CD14-positive monocyte (primary cell): ENCODE data around the gene EPHA1. TPM values are rescaled to one million over a fixed set of nuclear protein-coding genes. Genes with fewer than 3 reads are reported as not detected.
A peak's percentile ranks its signal among the peaks of the same experiment; 100 is the strongest.

Experiments used
- DNase-seq, 3 donors: peaks; one replicate each; pipeline ENCODE4 v3.0.0-alpha.2; 2011 to 2022
- H2AFZ ChIP-seq: 2 replicates; pipeline ENCODE4 v1.6.0; 2012; ENCODE audit warnings: mild to moderate bottlenecking, low read depth, low read length, inconsistent platforms; ENCODE audit not compliant: insufficient read depth, poor library complexity, severe bottlenecking
- H3K27ac ChIP-seq, 2 donors: 1 replicate in 1 of 2; 2 replicates in 1 of 2; pipeline ENCODE4 v1.5.1; 2012 to 2013; ENCODE audit warnings: low read length in 2 of 2, control low read depth in 1 of 2, inconsistent platforms in 1 of 2, low read depth in 1 of 2, mild to moderate bottlenecking in 1 of 2
- H3K27me3 ChIP-seq, 2 donors: one replicate each; pipeline versions ENCODE4 v1.6.0 to v1.6.1; 2011 to 2013; ENCODE audit warnings: low read length in 2 of 2; ENCODE audit not compliant: control insufficient read depth in 2 of 2, insufficient read depth in 2 of 2
- H3K36me3 ChIP-seq, 2 donors: replicated peaks in 1 of 2; 1 replicate in 1 of 2; 2 replicates in 1 of 2; pipeline versions ENCODE4 v1.5.1 to v1.6.1; 2012 to 2013; ENCODE audit warnings: low read length in 2 of 2, control low read depth in 1 of 2, inconsistent platforms in 1 of 2, mild to moderate bottlenecking in 1 of 2; ENCODE audit not compliant: insufficient read depth in 2 of 2, control insufficient read depth in 1 of 2
- H3K4me1 ChIP-seq, 2 donors: 1 replicate in 1 of 2; 2 replicates in 1 of 2; pipeline versions ENCODE4 v1.5.1 to v1.6.1; 2012 to 2013; ENCODE audit warnings: low read length in 2 of 2, control low read depth in 1 of 2, inconsistent platforms in 1 of 2, mild to moderate bottlenecking in 1 of 2, moderate library complexity in 1 of 2; ENCODE audit not compliant: insufficient read depth in 2 of 2, control insufficient read depth in 1 of 2
- H3K4me2 ChIP-seq: replicated peaks from 2 replicates; pipeline ENCODE3; 2012; ENCODE audit warnings: low read length, moderate library complexity, mild to moderate bottlenecking; ENCODE audit not compliant: poor library complexity, severe bottlenecking; ENCODE audit errors: extremely low read depth
- H3K4me3 ChIP-seq, 3 experiments: fragments of 200-600 bp in 1 of 3; sonication (generic) in 1 of 3; replicated peaks in 1 of 3; 1 replicate in 2 of 3; 2 replicates in 1 of 3; pipeline ENCODE4 v1.5.1; 2011 to 2013; ENCODE audit warnings: low read length in 3 of 3, mild to moderate bottlenecking in 3 of 3, control low read depth in 2 of 3, low read depth in 2 of 3, inconsistent platforms in 1 of 3, moderate library complexity in 1 of 3
- H3K79me2 ChIP-seq: 2 replicates; pipeline ENCODE4 v1.6.0; 2012; ENCODE audit warnings: mild to moderate bottlenecking, control low read depth, inconsistent platforms, low read length, moderate library complexity; ENCODE audit not compliant: insufficient read depth
- H3K9ac ChIP-seq: 2 replicates; pipeline ENCODE4 v1.6.0; 2017; ENCODE audit warnings: low read length, mild to moderate bottlenecking; ENCODE audit not compliant: insufficient read depth, poor library complexity, severe bottlenecking
- H3K9me3 ChIP-seq, 2 donors: replicated peaks in 1 of 2; 1 replicate in 1 of 2; 2 replicates in 1 of 2; pipeline versions ENCODE4 v1.5.1 to v1.6.1; 2012 to 2013; ENCODE audit warnings: low read length in 2 of 2, control low read depth in 1 of 2; ENCODE audit not compliant: control insufficient read depth in 1 of 2, insufficient read depth in 1 of 2
- H4K20me1 ChIP-seq: 2 replicates; pipeline ENCODE4 v1.6.0; 2012; ENCODE audit warnings: mild to moderate bottlenecking, low read length, control low read depth, moderate library complexity; ENCODE audit not compliant: insufficient read depth
- H3K27ac Mint-ChIP-seq, 7 donors: one replicate each; pipeline ENCODE4 v1.8.0; 2020; ENCODE audit warnings: mild to moderate bottlenecking in 7 of 7, mixed read lengths in 7 of 7, moderate library complexity in 6 of 7, inconsistent platforms in 2 of 7
- H3K27me3 Mint-ChIP-seq, 3 donors: one replicate each; pipeline ENCODE4 v1.8.0; 2021 to 2022; ENCODE audit warnings: low read depth in 3 of 3, mild to moderate bottlenecking in 3 of 3, mixed read lengths in 3 of 3, moderate library complexity in 3 of 3, inconsistent platforms in 1 of 3
- H3K36me3 Mint-ChIP-seq, 2 donors: one replicate each; pipeline ENCODE4 v1.8.0; 2020; ENCODE audit warnings: mixed read lengths in 2 of 2, inconsistent platforms in 1 of 2, mild to moderate bottlenecking in 1 of 2
- H3K4me1 Mint-ChIP-seq: one replicate; pipeline ENCODE4 v1.8.0; 2020; ENCODE audit warnings: mild to moderate bottlenecking, mixed read lengths
- H3K4me3 Mint-ChIP-seq, 2 donors: one replicate each; pipeline ENCODE4 v1.8.0; 2020; ENCODE audit warnings: mild to moderate bottlenecking in 2 of 2, mixed read lengths in 2 of 2, moderate library complexity in 1 of 2
- H3K9me3 Mint-ChIP-seq, 7 donors: one replicate each; pipeline ENCODE4 v1.8.0; 2020 to 2022; ENCODE audit warnings: mixed read lengths in 7 of 7, mild to moderate bottlenecking in 6 of 7, moderate library complexity in 6 of 7, inconsistent platforms in 2 of 7
- WGBS: methylation state at CpG from one replicate; pipeline ENCODE4 v1.1.5; 2013; ENCODE audit warnings: missing lambda C conversion rate; ENCODE audit not compliant: insufficient coverage; 5-methylcytosine and 5-hydroxymethylcytosine counted together
- intact Hi-C, 2 donors: fragments of 100-400 bp; cut with micrococcal nuclease; formaldehyde crosslinking; loops; one replicate each; pipeline versions ENCODE4 v1.15.0 to v1.15.1; 2023
- polyA plus RNA-seq, 3 donors: library from polyadenylated mRNA; depleted of rRNA in 1 of 3; unstranded in 2 of 3; stranded (reverse) in 1 of 3; fragments of 300-500 nt in 2 of 3; fragments of >200 nt in 1 of 3; fragmentation: Illumina TruSeq in 2 of 3; gene quantifications; 1 replicate in 2 of 3; 2 replicates in 1 of 3; pipeline ENCODE4 v1.2.3, GENCODE V29; 2012 to 2021
- TF ChIP-seq, protein P1 (sequence below): fragments of 200-600 bp; IDR thresholded peaks from one replicate; pipeline ENCODE4 v1.8.0; 2022; ENCODE audit warnings: antibody characterized with exemption, mild to moderate bottlenecking

The EPHA1 gene
- polyA plus RNA-seq, 3 donors = 0.50 to 0.95 TPM; not detected in 1

DNA sequence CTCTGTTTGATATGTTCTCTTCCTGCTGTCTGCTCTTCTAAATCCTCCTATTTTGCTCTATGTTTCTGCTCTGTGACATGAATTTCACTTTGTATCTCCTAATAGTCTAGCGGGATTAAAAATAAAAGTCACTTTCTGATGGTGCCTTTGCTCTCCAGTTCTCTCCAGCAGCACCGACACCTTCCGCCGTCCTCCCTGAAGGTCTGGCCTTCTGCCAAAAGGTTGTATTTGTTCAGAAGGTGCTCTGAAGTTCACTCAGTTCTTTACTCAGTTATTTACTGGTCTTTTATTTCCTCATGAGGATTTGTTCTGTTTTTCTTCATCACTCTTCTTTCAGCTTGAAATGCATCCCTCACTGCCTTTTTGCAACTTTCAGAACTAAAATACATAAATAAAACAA, 11.2 kb upstream of the EPHA1 start:
- Histone ChIP-seq H3K9ac (no peak overlapping the region), H3K27me3 (no peaks in the 10 kb centered on the region), H3K36me3 (peaks cover 0 to 52% of the 10 kb centered on the region in 2 donors), H3K9me3 (peaks cover 0 to 3% of the 10 kb centered on the region in 2 donors), H3K4me2 (no peak overlapping the region), H4K20me1 (no peaks in the 10 kb centered on the region), H3K4me1 (peaks cover 0 to 27% of the 10 kb centered on the region in 2 donors), H2AFZ (no peak overlapping the region), H3K4me3 (no peak overlapping the region), H3K27ac (no peak overlapping the region), H3K79me2 (peaks cover 37% of the 10 kb centered on the region)
- no peak overlapping the region for H3K4me3 Mint-ChIP-seq
- peaks cover 27% of the 10 kb centered on the region for H3K4me1 Mint-ChIP-seq
- H3K9me3 Mint-ChIP-seq = peaks cover 8 to 21% (median 14%) of the 10 kb centered on the region in 7 donors
- peaks cover 50 to 53% of the 10 kb centered on the region in 2 donors for H3K36me3 Mint-ChIP-seq
- intact Hi-C loops = loop anchor here (5.0 to 10.0 kb wide), 4 partner anchors 38 to 175 kb away; partner anchors contain the start of genes ZYX (in 2 of the 2) and FAM131B (in 1 of the 2)
- no peak for DNase-seq
- no peak overlapping the region for H3K27ac Mint-ChIP-seq
- H3K27me3 Mint-ChIP-seq = peaks cover 0 to 3% (median 0%) of the 10 kb centered on the region in 3 donors
- TF ChIP-seq, protein P1, sequence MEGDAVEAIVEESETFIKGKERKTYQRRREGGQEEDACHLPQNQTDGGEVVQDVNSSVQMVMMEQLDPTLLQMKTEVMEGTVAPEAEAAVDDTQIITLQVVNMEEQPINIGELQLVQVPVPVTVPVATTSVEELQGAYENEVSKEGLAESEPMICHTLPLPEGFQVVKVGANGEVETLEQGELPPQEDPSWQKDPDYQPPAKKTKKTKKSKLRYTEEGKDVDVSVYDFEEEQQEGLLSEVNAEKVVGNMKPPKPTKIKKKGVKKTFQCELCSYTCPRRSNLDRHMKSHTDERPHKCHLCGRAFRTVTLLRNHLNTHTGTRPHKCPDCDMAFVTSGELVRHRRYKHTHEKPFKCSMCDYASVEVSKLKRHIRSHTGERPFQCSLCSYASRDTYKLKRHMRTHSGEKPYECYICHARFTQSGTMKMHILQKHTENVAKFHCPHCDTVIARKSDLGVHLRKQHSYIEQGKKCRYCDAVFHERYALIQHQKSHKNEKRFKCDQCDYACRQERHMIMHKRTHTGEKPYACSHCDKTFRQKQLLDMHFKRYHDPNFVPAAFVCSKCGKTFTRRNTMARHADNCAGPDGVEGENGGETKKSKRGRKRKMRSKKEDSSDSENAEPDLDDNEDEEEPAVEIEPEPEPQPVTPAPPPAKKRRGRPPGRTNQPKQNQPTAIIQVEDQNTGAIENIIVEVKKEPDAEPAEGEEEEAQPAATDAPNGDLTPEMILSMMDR = no peak
- WGBS = no CpG with 5 or more reads among the region's 4 CpGs

DNA sequence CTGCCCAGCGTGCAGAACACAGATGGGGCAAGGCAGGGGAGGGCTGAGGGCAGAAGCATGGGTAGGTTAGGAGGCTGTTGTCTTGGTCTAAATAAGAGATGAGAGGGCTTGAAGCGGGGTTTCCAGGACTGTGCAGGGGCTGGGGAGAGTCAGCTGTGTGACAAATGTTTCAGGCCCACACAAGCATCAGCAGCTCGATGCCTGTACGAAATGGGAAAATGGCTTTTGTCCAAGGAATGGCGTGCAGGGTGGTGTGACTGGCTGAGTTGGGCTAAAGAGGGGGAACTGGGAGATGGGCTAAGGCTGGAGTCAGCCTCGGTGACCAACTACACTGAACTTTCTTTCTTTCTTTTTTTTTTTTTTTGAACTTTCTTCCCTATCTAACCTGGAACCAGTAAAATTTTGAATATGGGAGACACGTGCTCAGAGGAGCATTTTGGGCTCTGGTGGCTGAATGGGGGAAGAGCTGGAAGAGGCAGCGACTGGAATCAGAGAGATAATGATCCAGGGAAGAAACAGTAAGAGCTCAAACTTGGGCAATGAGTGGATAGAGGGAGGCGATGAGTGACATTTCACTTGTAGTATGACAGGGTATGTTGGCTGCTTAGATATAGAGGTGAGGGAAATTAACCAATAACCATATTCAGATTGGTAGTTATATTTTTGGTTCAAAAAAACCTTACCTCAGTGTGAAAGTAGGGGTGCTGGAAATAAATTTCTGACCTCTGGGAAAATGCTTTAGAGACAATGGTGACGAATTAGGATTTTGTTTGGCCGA, 10.2 kb upstream of the EPHA1 start:
- peak overlapping the region in 1 of 7 donors; percentile 3 for H3K27ac Mint-ChIP-seq

More for the DNA sequence above, 10.2 kb upstream of the EPHA1 start:
- DNase-seq = no peak
- TF ChIP-seq, protein P1 = no peak
- intact Hi-C loops = loop anchor here (5.0 to 10.0 kb wide), 4 partner anchors 37 to 174 kb away; partner anchors contain the start of genes ZYX (in 2 of the 2) and FAM131B (in 1 of the 2)
- H3K79me2 ChIP-seq = peaks cover 43% of the 10 kb centered on the region
- peaks cover 4 to 35% of the 10 kb centered on the region in 2 donors for H3K4me1 ChIP-seq
- H3K27ac ChIP-seq = no peak overlapping the region
- H3K27me3 Mint-ChIP-seq = peaks cover 0 to 3% (median 0%) of the 10 kb centered on the region in 3 donors
- 95% methylated on average over 5 of the region's 11 CpGs for WGBS
- peaks cover 50 to 51% of the 10 kb centered on the region in 2 donors for H3K36me3 Mint-ChIP-seq
- peaks cover 34% of the 10 kb centered on the region for H3K4me1 Mint-ChIP-seq
- H3K4me2 ChIP-seq = no peak overlapping the region
- no peaks in the 10 kb centered on the region for H3K27me3 ChIP-seq
- peaks cover 0 to 52% of the 10 kb centered on the region in 2 donors for H3K36me3 ChIP-seq
- H4K20me1 ChIP-seq = no peaks in the 10 kb centered on the region
- H3K9me3 ChIP-seq = peaks cover 0 to 3% of the 10 kb centered on the region in 2 donors
- H2AFZ ChIP-seq = no peak overlapping the region
- no peak overlapping the region for H3K4me3 Mint-ChIP-seq
- no peak overlapping the region for H3K9ac ChIP-seq
- peaks cover 8 to 20% (median 14%) of the 10 kb centered on the region in 7 donors for H3K9me3 Mint-ChIP-seq
- H3K4me3 ChIP-seq = no peak overlapping the region
